Activated CD8-positive, alpha-beta memory T cell treated with anti-CD3 and anti-CD28 coated beads, Interleukin-2, amount 50 U/mL, for 1 hour (primary cell): ENCODE results near the gene KMT5B.
A peak's percentile ranks its signal among the peaks of the same experiment; 100 is the strongest.
"Not testable (repeated sequence)": the region's sequence is repeated elsewhere in the genome, so short reads cannot be mapped to it uniquely, and the experiment has no call there.

Experiments used
- DNase-seq: peaks from one replicate; pipeline ENCODE4 v3.0.0-alpha.2; 2020; ENCODE audit errors: extremely low read depth

The KMT5B gene

GRCh38 chr11:68213135-68213515, at the start of gene KMT5B:
Gene KMT5B, minus strand, starts transcription at chr11:68213296. Its CDS starts 23,220 bp downstream, at chr11:68190076.
- DNase-seq = no peak

- no peak for DNase-seq
Measured at GRCh38 chr11:68262544-68262827, 49.4 kb upstream of the KMT5B start.

GRCh38 chr11:68261749-68262543, 48.9 kb upstream of the KMT5B start:
- DNase-seq = no peak

GRCh38 chr11:68261006-68261405, 47.9 kb upstream of the KMT5B start:
- DNase-seq = no peak

GRCh38 chr11:68260484-68260883, 47.4 kb upstream of the KMT5B start:
- DNase-seq = no peak

GRCh38 chr11:68259122-68259959, 46.2 kb upstream of the KMT5B start:
- DNase-seq = no peak

- DNase-seq = no peak
Measured at GRCh38 chr11:68258363-68258765, 45.3 kb upstream of the KMT5B start.

GRCh38 chr11:68257477-68258362, 44.6 kb upstream of the KMT5B start:
- peak; percentile 87 for DNase-seq

- DNase-seq = no peak
Measured at GRCh38 chr11:68256331-68256741, 43.2 kb upstream of the KMT5B start.

GRCh38 chr11:68255526-68255925, 42.4 kb upstream of the KMT5B start:
- no peak for DNase-seq

GRCh38 chr11:68254421-68254820, 41.3 kb upstream of the KMT5B start:
- no peak for DNase-seq

GRCh38 chr11:68251765-68252164, 38.7 kb upstream of the KMT5B start:
- DNase-seq = no peak

GRCh38 chr11:68244912-68245311, 31.8 kb upstream of the KMT5B start:
- not testable (repeated sequence) for DNase-seq

- DNase-seq = not testable (repeated sequence)
Measured at GRCh38 chr11:68243847-68244246, 30.8 kb upstream of the KMT5B start.

- no peak for DNase-seq
Measured at GRCh38 chr11:68242616-68243015, 29.5 kb upstream of the KMT5B start.

- DNase-seq = no peak
Measured at GRCh38 chr11:68231621-68232020, 18.5 kb upstream of the KMT5B start.

- DNase-seq = no peak
Measured at GRCh38 chr11:68229601-68230000, 16.5 kb upstream of the KMT5B start.

GRCh38 chr11:68226421-68226820, 13.3 kb upstream of the KMT5B start:
- DNase-seq = no peak

- no peak for DNase-seq
Measured at GRCh38 chr11:68224606-68225005, 11.5 kb upstream of the KMT5B start.

- DNase-seq = no peak
Measured at GRCh38 chr11:68223275-68223674, 10.2 kb upstream of the KMT5B start.

GRCh38 chr11:68221406-68221805, 8.3 kb upstream of the KMT5B start:
- DNase-seq = no peak
